Activated naive CD4-positive, alpha-beta T cell (primary cell): ENCODE results near the gene CDH18.
"Not testable (repeated sequence)": the region's sequence is repeated elsewhere in the genome, so short reads cannot be mapped to it uniquely, and the experiment has no call there.

Source experiments
- DNase-seq, 4 experiments: peaks; one replicate each; lab custom pipeline; 2025; lab: John Stamatoyannopoulos, UW

Gene CDH18

DNA sequence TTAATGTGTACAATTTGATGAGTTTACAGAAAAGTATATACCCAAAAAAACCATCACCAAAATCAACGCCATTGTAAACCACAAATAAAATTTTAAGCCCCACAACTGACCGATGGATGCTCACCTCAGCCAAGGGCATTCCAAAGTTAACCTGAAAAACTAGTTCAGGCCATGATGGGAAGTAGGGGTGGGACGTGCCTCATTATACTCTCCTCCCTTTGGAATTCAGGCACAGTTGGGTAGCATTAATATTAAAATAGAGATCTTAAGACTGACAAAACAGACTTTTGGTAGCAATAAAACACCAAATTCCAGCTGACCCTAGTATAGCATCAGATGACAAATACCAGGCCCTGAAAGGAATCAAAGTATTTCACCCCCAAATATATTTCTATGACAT lies 129.0 kb downstream of the CDH18 start:
- DNase-seq, result no peak

- DNase-seq, result no peak
These were observed 132.1 kb downstream of the CDH18 start for GRCh38 chr5:19855931-19856330.

- no peak for DNase-seq
These were observed 132.5 kb downstream of the CDH18 start for GRCh38 chr5:19855453-19855852.

GRCh38 chr5:19855031-19855430 lies 133.0 kb downstream of the CDH18 start:
- DNase-seq, result no peak

DNA sequence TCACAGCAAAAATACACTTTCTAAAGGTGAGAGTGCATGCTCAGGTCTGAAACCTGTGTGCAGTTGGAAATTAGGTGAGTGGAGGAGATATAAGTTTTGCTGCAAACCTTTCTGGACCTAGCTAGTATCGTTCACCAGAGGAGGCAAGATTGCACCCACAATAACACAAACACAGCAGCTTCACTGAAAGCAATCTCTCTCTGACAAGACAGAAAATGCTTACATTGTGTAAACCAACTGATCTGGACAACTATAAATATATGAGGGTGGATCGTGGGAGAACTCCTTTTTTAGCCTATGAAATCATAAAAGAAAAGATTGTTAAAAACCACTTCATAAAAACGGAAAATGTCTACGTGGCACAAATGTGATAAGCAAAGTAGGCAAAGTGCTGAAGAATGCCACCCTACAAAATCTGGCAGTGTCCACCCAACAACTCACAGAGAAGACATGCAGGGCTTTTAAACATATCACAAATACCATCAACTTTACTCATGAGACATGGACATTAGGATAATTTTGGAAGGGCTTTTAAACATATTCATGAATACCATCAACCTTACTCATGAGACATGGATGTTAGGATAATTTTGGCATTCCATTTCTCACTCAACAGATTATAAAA lies 134.3 kb downstream of the CDH18 start:
- DNase-seq, result no peak

- DNase-seq, result no peak
These were observed 150.3 kb downstream of the CDH18 start for GRCh38 chr5:19837536-19838174.

DNA sequence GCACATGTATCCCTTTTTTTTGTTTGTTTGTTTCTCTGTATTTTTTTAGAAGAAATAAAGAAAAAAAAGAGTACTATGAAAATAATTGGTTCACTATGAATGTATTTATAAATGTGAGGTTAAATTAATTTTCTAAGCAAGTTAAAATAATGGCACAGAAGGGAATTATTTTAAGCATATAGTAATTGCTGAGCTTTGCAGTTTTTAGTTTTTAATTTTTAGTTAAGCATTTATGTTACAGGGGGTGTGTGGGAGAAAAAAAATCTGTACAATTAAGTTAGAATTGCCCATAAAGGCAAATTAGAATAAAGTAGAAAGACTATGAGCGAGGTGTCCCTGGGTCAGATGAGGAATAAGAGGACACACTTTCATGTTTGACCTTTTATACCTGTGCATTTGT lies 152.6 kb downstream of the CDH18 start:
- no peak for DNase-seq

DNA sequence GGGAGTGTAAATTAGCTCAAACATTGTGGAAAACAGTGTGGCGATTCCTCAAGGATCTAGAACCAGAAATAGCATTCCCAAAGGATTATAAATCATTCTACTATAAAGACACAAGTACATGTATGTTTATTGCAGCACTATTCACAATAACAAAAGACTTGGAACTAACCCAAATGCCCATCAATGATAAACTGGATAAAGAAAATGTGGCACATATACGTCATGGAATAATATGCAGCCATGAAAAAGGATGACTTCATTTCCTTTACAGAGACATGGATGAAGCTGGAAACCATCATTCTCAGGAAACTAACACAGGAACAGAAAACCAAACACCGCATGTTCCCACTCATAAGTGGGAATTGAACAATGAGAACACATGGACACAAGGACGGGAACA lies 175.3 kb downstream of the CDH18 start:
- DNase-seq, result not testable (repeated sequence)

GRCh38 chr5:19806756-19807155 lies 181.2 kb downstream of the CDH18 start:
- no peak for DNase-seq

GRCh38 chr5:19802686-19803085 lies 185.3 kb downstream of the CDH18 start:
- no peak for DNase-seq

- DNase-seq, result no peak
These were observed 192.8 kb downstream of the CDH18 start for GRCh38 chr5:19795218-19795617.

DNA sequence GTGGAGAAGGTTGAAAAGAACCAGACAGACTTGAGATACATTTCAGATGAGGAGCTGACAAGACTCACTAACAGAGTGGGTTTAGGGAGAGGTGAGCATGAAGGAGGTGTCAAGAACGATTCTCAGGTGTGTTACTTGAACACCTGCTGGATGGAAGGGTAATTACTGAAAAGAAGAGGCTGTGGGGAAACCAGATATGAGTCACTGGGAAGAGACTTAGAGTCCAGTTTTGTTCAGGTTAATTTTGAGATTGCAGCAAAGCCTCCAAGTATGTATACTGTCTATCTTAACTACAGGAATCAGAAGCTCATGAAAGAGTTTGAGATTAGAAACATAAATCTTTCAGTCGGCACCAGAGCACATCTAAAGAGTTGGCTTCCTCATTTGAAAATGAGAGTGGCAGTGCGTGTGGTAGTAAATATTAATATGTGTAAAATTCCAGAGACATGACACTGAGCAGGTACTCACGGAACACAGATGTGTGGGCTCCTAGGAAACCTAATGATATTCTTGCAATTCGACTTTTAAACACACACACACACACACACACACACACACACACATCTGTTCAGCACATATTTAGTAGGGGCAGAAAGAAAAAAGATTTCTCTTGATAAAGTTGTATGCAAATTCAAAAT lies 197.1 kb downstream of the CDH18 start:
- no peak for DNase-seq

- DNase-seq, result no peak
These were observed 205.4 kb downstream of the CDH18 start for GRCh38 chr5:19782566-19782965.

DNA sequence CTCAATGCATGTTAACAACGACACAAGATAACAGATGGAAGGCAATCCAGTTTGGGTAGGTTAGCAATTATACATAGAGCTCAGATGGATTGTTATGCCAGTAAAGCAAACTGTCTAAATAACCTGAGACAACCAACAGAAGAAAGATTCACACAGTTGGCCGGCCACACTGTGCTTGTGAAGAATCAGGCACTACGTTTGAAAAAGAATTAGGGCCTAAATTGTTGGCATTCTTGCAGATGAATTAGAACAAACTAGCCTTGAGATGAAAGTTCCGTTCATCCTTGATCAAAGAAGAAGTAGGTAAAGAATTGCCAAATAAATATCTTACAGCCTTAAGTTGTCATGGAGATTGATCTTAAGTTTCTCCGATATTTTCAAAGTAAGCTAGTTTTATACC lies 210.6 kb downstream of the CDH18 start:
- DNase-seq, result no peak

GRCh38 chr5:19776886-19777285 lies 211.1 kb downstream of the CDH18 start:
- not testable (repeated sequence) for DNase-seq

DNA sequence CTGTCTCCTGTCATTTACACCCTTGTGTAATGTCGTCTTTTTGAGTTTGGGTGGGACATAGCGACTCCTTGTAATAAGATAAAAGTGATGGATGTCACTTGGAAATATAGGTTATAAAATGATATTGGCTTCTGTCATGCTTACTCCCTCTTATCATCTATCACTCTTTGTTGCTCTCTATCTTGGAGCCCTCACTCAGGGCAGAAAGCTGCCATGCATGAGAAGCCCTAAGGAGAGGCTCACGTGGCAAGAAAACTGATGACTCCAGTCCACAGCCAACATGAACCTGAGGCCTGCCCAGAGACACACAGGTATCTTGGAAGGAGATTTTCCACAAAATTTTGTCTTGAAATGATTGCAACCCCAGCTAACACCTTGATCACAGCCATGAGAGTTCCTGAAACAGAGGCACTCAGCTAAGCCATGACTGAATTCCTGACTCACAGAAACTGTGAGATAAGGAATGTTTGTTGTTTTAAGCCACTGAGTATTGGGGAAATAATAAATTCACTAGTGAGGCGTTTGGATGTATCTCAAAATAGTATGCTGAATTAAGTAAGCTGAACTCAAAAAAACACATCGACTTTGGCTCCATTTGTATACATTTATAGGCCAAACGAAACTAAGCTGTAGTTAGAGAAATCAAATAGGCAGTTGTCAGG lies 216.7 kb downstream of the CDH18 start:
- no peak for DNase-seq

- DNase-seq, result no peak
These were observed 217.6 kb downstream of the CDH18 start for GRCh38 chr5:19770396-19770795.

GRCh38 chr5:19767987-19768386 lies 220.0 kb downstream of the CDH18 start:
- DNase-seq, result no peak

DNA sequence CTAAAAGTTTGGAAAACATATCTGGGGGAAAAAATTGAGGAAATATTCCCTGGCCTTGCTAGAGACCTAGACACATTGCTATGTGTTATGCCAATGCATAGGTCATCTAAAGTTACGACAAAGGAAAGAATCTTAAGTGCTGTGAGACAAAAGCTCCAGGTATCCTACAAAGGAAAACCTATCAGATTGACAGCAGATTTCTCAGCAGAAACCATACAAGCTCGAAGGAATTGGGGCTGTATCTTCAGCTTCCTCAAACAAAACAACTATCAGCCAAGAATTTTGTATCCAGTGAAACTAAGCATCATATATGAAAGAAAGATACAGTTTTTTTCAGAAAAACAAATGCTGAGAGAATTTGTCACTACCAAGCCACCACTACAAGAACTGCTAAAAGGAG lies 234.4 kb downstream of the CDH18 start:
- no peak for DNase-seq

DNA sequence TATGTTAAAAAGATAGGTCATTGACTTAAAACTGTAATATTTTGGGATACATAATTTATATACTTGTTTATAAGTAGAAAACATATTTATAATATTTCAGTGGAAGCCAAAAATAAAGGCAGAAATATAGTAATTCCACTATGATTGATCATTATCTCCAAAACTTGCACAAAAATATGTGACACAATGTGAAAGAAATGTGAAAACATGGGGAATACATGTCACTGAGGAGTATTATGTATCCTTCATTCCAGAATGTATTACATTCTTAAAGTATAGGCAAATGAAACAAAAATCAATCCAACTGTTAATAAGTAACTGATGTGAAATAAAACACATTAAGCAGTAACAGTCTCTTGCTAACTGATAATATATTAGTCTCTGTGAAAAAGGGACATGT lies 236.7 kb downstream of the CDH18 start:
- no peak for DNase-seq

- DNase-seq, result no peak
These were observed 242.8 kb downstream of the CDH18 start for GRCh38 chr5:19745247-19745646.

DNA sequence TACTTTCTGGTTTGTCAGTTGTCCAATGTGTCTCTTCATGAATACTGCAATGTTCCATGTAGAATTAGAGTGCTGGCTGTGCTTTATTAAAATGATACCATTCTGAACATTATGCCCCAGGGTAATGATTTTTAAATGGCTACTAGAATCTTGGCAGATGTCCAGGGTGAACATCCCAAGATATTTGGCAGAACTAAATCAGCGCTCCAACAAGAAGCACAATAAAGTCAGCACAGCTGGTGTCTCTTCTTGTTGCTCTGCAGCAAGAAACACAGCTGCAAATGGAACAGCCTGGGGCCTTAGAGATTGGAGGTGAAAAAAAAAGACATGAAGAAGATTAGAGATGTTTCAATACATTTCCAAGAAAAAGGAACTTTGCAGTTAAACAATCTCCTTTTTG lies 248.3 kb downstream of the CDH18 start:
- no peak for DNase-seq

DNA sequence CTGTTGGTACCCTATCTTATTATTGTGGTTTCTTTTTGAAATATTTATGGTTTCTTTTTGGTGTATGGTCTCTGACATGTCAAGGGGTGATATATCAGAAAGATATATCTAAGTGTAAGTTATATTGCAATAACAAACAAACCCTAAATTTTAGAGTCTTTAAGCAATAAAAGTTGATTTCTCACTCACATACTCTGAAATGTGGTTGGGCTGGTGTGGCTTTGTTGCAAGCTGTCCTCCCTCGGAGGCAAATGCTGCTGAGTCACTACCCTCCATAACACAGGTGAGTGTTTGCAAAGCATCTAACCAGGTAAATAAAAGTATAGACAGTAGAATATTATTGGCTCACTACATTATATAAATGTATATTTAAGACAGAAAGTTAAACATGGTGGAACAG lies 253.2 kb downstream of the CDH18 start:
- DNase-seq, result no peak
